PC-9 (cell line): ENCODE results near the gene ACSL3.

Source experiments
- CTCF ChIP-seq: fragments of 200-600 bp; sonication (generic); conservative IDR thresholded peaks from 2 replicates; pipeline ENCODE4 v1.6.1; 2017; ENCODE audit warnings: mixed run types, antibody characterized with exemption, mild to moderate bottlenecking, moderate library complexity
- EZH2 ChIP-seq: fragments of 200-600 bp; sonication (generic); IDR thresholded peaks from 2 replicates; pipeline ENCODE4 v1.8.0; 2017; ENCODE audit warnings: antibody characterized with exemption, low read depth

- TF ChIP-seq CTCF, result peak; percentile 79
- TF ChIP-seq EZH2, result no peak
Observed at GRCh38 chr2:222959358-222959757, 98.5 kb downstream of the ACSL3 start.
